HG03064 (cell line): Measurements from ENCODE around the gene CERS6.
"Not testable (repeated sequence)": the region's sequence is repeated elsewhere in the genome, so short reads cannot be mapped to it uniquely, and the experiment has no call there.

Experiments
- ATAC-seq: cut with Tn5 transposase; IDR thresholded peaks from one replicate; pipeline ENCODE4 v1.9.1; 2021; ENCODE audit warnings: low read depth; ENCODE audit not compliant: unreplicated experiment

CERS6 gene

DNA sequence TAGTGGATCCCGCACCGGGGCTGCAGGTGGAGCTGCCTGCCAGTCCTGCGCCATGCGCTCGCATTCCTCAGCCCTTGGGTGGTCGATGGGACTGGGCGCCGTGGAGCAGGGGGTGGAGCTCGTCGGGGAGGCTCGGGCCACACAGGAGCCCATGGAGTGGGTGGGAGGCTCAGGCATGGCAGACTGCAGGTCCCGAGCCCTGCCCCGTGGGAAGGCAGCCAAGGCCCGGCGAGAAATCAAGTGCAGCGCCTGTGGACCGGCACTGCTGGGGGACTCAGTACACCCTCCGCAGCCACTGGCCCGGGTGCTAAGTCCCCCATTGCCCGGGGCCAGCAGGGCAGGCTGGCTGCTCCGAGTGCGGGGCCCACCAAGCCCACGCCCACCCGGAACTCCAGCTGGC is 201.3 kb downstream of the CERS6 start:
- not testable (repeated sequence) for ATAC-seq

DNA sequence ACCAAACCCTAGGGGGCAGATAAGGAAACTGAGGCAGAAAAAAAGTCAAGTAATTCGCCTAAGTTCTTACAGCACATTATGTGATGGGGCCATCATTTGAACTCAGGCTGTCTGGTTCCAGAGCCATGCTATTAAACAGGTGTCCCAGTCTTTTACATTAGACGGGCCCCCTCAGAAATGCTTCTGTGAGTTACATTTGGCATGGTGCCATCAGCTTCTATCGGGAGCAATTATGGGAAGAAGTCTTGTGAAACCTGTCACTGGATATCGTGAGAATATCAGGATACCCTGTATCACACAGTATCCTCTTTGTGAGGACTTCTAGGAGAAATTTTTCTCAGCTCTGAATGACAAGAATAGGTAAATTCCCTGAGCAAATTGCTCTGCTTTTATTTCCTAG is 202.6 kb downstream of the CERS6 start:
- no peak for ATAC-seq

DNA sequence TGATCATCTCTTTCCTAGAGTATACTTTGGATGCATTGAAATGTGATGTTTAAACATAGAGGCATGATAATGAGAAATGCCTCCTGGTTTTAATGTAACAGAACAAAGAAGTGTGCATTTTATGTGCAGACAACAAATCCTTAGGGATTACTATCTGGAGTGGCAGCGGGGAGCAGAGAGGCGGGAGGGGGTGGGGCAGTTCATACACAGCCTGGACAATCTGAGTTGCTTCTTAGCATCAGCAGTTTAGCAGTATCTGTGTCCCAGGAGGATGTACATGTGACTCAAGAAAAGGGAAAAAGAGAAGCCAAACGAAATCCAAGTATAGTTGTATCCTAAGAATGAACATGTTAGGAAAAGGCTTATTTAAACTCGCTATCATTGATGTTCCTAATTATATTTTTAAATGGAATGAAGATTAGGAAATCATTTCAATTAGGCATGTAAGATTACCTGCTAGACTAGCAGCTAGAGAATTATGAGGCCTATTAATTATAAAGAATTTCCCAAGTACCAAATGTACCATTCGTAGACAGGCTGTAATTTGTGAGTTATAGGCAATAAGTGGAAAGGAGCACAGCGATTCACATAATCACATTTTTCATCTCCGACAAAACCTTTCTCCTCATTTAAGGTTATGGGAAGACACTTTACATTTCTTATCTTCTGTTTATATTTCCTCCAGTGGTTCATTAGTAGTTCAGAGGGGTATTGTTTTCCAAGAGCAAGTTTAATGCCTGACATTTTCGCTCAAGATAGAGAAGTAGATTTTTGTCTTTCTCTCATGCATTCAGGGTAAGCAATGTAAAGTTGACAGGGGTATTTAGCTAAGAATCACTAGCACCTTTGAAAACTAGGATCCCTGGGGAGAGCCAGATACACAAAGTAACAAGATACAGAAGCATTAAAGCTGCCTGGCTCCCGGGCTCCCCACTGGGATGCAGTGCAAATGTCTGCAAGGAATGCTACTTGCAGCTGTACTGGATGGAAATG is 205.1 kb downstream of the CERS6 start:
- no peak for ATAC-seq

DNA sequence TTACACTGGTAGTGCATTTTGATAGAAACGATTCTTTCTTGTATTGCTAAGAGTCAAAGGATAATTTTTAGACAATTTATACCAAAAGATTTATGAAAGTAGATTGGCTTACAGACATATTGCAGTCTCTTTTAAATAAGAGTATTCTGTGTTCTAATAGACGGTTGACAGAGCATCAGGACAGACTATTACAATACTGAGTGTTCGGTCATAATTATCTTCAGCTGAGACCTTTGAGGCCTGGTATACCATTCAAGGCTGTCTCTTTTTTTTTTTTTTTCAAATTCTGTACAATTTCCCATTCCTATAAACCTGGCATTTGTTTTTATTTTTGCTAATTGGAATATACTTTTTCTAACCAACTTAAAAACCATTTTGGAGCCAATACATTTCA is 205.8 kb downstream of the CERS6 start:
- no peak for ATAC-seq

DNA sequence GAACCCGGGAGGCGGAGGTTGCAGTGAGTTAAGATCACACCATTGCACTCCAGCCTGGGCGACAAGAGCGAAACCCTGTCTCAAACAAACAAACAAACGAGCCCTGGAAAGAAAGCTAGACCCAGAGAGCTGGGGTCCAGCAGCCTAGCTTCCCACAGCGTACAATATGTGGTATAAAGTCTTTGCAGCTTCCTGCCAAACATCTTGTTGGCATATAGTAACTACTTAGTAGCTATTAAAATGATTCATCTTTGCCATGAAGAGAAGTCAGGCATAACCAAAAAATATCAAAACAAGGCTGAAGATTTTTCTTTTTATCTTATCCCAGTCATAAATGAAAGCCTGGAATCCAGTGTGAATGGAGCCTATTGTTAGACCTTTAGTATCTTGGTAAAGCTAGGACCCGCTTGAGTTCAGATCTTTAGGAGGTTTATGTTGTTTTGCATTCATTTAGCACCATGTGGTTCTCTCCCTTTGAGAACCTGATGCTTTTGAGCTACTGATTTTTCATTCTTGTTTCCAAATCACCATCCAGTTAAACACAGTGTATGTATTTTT is 206.7 kb downstream of the CERS6 start:
- no peak for ATAC-seq

DNA sequence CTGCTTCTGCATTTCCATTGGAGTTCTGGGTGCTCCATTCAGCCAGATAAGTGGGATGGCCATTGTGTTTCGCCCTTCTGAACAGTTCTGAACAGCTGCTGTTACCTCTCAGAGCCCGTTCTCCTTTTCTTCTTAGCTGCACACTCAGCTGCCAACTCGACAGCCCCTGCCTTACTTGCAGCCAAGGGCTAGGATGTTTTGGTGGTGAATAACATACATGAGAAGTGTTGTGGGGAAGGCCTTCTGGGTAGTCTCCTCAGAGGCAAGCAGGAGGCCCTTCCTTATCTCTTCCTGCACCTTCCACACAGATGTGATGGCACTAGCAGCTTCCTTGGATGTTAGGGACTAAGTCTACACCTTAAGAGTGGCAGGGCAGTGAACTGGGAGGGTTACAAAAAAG is 207.9 kb downstream of the CERS6 start:
- ATAC-seq = no peak

DNA sequence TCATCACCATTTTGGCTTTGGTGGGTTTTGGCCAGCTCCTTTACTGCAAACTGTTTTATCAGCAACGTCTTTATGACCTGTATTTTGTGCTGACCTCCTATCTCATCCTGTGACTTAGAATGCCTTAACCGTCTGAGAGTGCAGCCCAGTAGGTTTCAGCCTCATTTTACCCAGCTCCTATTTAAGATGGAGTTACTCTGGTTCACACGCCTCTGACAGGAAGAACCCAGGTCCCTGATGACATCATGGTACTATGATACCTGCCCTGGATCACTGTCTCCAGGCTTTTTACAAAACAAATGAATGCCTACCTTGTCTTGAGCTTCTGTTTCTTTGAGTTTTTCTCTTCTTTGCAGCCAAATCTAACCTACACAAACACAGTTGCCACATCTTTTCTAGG is 208.6 kb downstream of the CERS6 start:
- ATAC-seq = not testable (repeated sequence)

DNA sequence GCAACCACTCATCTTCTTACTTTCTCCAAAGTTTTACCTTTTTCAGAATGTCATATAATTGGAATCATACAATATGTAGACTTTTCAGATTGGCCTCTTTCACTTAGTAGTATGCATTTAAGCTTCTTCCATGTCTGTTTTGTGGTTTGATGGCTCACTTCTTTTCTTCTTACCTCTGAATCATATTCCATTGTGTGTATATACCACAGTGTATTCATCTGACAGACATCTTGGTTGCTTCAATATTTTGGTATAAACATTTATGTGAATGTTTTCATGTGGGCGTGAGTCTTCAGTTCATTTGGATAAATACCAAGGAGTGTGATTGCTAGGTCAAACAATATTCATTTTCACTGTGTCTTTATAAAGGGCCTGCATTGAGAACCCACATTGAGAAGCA is 210.3 kb downstream of the CERS6 start:
- no peak for ATAC-seq

DNA sequence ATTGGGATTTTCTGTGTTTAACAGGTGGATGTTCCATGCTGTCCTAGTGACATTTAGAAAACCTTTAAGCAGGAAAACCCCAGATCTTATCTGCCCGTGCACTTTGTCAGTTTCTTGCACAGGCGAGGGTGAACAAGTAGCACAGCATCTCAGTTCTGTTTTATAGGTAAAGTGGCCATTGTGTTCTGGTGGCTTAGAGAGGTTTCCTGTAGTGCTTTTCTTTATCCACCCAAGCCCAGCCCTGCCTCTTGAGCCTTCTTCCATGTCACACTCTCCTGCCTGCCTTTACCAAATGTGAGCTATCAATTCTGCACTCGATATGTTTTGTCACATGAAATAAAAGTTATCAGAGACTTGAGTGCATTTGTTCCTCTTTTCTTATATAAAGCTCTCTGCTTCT is 211.1 kb downstream of the CERS6 start:
- no peak for ATAC-seq

DNA sequence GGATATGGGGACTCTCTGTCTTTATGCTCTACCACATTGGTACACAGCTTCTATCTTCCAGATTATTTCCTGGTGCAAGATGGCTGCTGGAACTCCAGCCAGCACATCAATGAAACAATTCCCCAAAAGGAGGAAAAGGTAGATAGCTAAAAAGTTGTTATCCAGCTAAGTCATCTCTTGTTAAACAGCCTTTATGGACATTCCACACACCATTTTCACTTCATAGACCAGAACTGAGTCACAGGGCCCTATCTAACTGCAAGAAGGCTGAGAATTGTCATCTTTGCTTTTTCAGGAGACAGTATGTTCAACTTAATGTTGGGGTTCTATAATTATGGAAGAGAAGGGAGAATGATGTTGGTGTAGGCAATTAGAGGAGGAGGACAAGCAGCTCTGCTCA is 213.1 kb downstream of the CERS6 start:
- no peak for ATAC-seq

DNA sequence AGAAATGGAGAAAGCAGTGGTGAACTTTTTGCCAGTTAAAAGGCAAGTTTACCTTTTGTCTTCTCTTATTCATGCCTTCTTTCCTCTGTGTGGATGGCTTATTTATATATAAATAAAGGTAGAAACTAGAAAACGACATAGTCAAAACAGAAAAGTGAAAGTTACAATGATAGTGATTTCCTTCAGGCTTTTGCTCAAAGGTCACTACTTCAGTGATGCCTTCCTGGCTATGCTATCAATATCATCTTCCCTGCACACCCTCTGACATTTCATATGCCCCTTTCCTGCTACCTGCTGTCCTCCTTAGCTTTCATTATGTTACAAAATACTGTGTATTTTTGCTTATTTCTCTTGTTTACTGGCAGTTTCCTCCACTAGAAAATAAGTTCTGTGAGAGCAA is 214.4 kb downstream of the CERS6 start:
- ATAC-seq = no peak

DNA sequence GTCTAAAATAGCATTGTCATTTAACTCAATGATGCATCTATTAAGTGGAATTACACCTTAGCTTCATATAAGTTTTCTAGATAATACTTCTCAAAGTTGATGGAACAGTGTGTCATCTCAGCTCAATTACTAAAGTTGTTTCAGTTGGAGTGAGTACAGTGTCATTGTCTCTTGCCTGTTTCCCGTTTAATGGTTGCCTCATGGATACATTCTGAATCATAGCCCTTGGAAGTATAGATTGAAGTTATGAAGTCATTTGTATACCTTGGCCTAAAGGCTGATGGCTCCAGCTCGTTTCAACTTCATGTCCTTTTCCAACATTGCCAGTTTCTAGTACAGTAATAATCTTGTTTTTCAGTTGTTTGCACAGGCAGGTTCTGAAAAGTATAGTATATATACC is 215.9 kb downstream of the CERS6 start:
- ATAC-seq = no peak

DNA sequence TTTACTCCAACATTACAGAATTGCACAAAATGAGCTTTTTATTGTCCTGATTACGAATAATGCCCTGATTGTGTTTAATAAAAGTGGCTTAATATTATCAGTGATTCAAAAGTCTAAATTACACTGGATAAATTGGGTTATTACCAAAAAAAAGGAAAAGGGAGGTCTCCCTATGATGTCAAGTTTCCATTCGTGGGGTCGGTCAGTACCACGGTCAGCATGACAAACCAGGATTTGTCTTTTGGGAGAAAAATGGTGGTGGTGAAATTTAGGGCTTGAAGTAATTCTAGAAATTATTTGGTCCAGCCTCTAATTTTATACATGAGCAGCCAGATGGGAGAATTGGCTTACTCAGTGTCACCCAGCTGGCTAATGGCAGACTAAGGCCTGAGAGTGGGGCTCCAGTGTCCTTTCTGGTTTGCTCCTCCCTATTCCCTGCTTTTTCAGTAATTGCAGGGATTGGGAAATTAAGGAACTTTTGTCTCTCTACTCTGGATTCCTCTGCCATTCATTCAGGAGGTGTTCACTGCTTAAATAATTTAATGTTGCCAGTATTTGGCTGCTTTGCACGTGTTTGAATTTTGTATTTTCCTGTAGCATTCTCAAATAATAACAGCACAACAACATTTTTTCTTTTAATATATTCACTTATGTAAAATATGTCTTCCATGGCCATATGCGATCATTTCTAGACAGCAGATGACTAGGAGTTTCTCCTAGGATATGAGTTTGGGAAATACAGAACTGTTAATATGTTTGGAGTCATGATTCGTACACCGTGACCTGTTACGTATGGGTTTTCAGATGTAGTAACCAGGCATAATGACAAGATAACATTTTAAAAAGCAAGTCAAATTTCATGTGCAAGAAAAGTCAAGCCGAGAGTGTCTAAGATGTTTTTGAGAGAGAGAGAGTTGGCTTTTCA is 217.5 kb downstream of the CERS6 start:
- ATAC-seq = no peak

DNA sequence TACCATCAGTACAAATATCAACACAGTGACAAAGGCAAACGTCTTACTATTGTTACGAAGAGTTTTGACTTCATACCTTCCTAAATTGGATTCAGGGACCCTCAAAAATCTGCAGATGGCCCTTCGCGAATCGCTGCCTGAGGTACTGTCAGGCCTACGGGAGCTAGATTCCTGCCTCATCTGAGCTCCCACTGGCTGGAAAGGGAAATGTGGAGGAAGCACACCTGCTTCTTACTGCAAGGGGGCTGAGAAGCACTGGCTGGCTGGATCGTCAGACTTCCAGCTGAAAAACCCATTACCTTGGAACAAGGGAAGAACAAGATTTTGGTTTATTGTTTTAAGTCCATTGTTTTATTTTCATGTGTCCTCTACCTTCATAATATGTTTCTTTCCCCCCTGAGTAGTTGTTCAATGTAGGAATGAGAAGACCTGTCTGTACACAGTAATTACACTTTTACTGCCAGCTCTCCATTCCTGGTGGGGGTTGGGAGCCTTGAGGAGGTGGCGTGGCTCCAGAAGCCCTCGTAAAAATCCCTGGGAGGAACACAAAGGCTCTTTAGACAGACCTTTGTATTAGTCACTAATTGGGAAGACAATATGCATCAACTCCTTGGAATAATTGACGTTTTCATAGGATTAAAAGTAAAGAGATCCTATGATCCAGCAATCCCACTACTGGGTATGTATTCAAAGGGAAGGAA is 222.2 kb downstream of the CERS6 start:
- ATAC-seq = no peak

DNA sequence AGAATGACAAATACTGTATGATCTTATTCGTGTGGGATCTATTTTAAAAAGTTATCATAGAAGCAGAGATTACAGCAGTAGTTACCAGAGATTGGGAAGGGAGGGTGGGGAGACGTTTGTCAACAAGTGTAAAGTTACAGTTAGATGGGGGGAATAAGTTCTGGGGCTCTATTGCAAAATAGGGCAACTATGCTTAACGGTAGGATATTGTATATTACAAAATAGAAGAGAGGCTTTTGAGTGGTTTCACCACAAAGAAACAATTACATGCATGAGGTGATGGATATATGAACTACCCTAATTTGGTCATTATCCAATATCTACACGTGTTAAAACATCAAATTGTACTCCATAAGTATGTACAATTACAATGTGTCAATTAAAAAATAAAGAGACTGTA is 223.0 kb downstream of the CERS6 start:
- ATAC-seq = no peak

DNA sequence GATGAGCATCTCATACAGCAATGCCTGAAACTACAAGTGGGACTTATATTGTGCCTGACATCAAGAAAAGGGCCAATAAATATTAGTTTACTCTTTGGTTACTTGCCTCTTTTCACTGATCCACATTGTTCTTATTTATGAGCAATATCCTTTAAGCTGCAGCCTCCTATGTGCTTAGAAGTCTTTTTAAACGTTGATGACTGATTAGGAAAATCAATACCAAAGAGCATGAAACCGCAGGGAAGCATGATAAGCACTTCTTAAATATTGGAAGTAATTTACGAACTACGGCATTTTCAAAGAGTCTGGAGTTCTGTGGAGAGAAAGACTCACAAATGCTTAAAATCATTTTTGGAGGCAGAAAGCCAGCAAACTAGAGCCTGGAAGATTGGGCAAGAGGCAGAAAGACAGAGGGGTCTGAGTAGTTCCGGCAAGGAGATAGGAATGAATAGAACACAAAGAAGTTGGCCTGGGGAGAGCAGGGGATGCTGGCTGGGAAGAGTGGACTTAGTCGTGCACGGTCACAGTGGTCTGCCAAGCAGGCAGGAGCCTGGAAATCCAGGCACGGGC is 223.8 kb downstream of the CERS6 start:
- no peak for ATAC-seq

DNA sequence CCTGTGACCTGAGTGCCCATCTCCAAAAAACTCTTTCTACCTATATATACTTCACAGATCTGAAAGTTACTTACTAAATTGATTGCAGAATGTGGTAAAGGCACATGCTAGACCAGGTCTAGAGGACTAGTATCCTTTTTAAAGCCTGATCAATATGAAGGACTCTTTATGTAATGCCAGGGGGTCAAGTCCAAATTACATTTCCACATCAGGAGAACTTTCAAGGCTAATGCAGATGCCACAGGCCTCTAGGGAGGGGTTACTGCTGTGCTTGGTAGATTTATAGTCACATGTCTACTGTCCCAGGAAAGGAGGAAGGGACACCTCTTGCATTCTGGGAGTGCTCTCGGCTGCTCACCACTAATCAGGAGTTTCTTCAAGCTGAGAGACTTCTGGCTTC is 227.9 kb downstream of the CERS6 start:
- ATAC-seq = no peak

DNA sequence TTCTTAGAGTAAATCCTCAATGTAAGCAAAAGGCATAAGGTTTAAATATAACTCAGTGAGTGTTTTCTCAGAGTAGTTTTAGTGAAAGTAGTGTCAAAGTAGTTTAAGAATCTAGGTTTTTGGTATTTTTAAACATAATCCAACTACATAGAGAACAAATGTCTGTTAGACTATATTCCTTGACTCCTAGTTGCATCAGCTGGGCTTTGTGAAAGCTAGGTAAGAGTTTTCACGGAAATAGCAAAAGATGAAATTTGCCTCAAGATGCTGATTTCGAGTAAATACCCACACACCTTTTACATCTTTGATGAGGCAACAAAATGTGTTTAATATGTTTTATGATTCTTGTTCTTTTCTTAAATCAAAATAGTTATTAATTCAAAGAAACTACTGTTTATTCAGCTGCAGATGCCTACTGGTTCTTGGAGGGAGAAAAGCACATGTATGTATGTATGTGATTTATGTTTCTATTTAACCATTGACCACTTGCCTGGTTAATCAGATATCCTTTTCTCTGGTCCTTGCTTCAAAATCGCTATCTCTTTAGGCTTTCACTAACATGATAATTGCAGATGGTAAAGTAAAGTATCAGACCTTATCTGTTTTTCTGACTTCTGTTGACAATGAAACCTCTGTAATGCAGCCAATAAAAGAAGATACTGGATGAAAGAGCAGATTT is 229.0 kb downstream of the CERS6 start:
- no peak for ATAC-seq

DNA sequence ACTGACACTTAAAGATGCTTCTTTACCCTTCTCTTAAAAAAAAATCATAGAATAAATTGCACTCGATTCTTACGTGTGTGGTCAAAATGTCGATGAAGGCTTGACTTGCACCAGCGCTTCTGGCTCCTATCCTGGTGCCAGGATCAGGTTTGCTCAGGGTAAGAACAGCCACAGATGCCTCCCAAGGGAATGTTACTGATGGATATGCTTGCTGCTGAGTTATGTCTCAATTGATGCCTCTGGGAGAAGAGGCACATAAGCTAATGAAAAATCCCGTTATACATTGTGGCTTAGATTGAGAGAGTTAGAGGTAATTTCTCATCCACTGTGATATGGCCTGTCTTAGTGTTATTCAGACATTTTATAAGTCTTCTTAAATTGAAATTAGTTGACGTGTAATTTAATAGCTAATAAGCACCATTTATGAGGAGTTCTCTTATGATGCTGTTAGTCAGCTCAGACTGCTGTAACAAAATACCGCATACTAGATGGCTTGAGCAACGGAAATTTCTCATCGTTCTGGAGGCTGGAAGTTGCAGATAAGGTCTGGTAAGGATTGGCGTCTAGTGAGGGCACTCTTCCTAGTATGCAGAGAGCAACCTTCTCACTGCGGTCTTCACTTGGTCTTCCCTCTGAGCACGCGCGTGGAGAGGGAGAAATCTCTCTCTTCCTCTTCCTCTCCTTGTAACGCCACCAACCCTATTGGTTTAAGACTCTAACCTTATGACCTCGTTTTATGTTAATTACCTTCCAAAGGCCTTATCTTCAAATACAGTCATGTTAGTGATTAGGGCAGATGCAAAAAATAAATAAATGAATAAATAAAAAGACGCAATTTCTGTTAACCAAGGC is 229.8 kb downstream of the CERS6 start:
- ATAC-seq = no peak
